HG03097 (cell line): ENCODE measurements around the gene TSHZ1.
"Not testable (repeated sequence)": the region's sequence is repeated elsewhere in the genome, so short reads cannot be mapped to it uniquely, and the experiment has no call there.

Experiments used
- ATAC-seq: cut with Tn5 transposase; IDR thresholded peaks from one replicate; pipeline ENCODE4 v1.9.1; 2021; ENCODE audit not compliant: unreplicated experiment, low FRiP score

TSHZ1 gene

GRCh38 chr18:75293591-75293990, 83.0 kb downstream of the TSHZ1 start:
- ATAC-seq, result no peak

- ATAC-seq, result no peak
These were observed 87.1 kb downstream of the TSHZ1 start for GRCh38 chr18:75297731-75298130.

GRCh38 chr18:75304678-75305557, 94.3 kb downstream of the TSHZ1 start:
- ATAC-seq, result no peak

GRCh38 chr18:75305984-75306383, 95.4 kb downstream of the TSHZ1 start:
- ATAC-seq, result no peak

- no peak for ATAC-seq
These were observed 96.9 kb downstream of the TSHZ1 start for GRCh38 chr18:75307530-75307929.

- ATAC-seq, result no peak
These were observed 99.0 kb downstream of the TSHZ1 start for GRCh38 chr18:75309564-75309963.

DNA sequence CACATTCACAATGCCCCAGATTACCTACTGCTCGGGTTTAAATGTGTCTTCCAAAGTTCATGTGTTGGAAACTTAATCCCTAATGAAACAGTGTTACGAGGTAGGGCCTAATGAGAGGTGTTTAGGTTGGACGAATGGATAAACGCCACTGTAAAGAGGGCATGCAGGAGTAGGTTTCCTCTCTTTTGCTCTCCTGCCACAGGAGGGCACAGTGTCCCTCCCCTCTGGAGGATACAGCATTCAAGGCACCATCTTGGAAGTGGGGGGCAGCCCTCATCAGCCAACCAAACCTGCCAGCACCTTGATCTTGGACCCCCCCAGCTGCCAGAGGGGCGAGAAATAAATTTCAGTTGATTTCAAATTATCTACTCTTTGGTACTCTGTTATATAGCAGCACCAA, 103.5 kb downstream of the TSHZ1 start:
- no peak for ATAC-seq

- ATAC-seq, result no peak
These were observed 104.0 kb downstream of the TSHZ1 start for GRCh38 chr18:75314606-75315005.

GRCh38 chr18:75316223-75316622, 105.6 kb downstream of the TSHZ1 start:
- ATAC-seq, result no peak

DNA sequence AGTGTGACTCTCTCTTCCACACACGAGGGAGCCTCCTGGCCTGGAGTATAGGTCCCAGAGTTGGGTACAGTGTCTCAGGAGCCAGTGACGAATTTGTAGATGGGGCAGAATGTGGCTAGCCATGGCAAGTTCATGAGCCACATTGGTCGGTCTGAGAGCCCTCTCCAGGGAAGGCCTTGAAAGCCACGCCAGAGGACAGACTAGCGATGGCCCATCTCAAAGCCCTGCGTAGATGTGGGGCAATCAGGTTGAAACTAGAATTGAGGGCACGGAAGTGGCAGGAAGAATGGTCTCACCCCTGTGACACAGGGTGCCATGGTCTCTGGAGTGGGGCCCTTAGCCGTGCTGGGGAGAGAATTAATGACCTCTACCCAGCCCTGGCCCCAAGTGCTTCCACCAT, 106.2 kb downstream of the TSHZ1 start:
- ATAC-seq, result no peak

GRCh38 chr18:75317300-75317699, 106.7 kb downstream of the TSHZ1 start:
- ATAC-seq, result no peak

DNA sequence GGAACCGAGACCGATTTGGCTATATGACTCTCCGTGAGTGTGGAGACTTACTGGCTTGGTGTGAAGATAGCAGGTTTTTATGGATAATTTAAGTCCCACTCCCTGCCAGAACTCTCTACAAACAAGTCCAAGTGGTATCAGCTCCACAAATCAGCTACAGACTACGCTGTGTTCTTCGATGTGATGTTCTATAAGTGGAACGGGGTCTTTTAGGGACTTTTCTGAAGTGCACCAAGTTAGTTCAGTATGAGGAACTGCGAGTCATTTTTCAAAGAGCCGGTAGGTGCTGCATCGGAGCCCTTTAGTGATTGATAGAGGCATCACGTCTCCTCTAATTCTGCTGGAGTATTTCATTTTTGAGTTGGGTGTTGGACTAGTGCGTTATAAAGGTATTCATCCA, 107.1 kb downstream of the TSHZ1 start:
- ATAC-seq, result no peak

GRCh38 chr18:75319905-75320304, 109.3 kb downstream of the TSHZ1 start:
- ATAC-seq, result no peak

GRCh38 chr18:75320506-75320905, 109.9 kb downstream of the TSHZ1 start:
- ATAC-seq, result no peak

- ATAC-seq, result no peak
These were observed 110.8 kb downstream of the TSHZ1 start for GRCh38 chr18:75321431-75321830.

DNA sequence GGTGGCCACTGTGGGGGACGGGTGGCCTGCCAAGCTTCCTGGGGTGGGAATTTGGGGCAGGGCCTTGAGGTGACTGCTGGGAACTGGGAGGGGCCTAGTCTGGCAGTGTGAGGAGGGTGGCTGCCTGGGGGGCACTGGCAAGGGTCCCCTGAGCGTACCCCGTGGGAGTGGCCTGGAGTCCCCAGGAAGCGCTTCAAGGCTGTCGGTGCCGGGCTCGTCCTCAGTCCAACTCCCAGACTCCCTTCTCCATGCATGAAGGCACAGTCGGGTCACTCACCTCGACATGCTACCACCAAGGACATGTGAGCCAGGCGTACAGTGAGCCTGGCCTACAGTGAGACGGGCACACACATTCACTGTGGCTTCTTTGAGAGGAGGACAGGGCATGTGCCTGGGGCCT, 111.6 kb downstream of the TSHZ1 start:
- ATAC-seq, result no peak

- ATAC-seq, result no peak
These were observed 113.4 kb downstream of the TSHZ1 start for GRCh38 chr18:75323821-75324585.

GRCh38 chr18:75324686-75325257, 114.2 kb downstream of the TSHZ1 start:
- ATAC-seq, result no peak

GRCh38 chr18:75329753-75330152, 119.2 kb downstream of the TSHZ1 start:
- not testable (repeated sequence) for ATAC-seq

- ATAC-seq, result no peak
These were observed 119.7 kb downstream of the TSHZ1 start for GRCh38 chr18:75330308-75330707.

GRCh38 chr18:75334869-75335268, 124.3 kb downstream of the TSHZ1 start:
- ATAC-seq, result no peak
